Cerebellar cortex (tissue), 1 donor: ENCODE data around the gene KSR2.
"Not testable (repeated sequence)": the region's sequence is repeated elsewhere in the genome, so short reads cannot be mapped to it uniquely, and the experiment has no call there.

ENCODE experiments used
- DNase-seq: peaks from one replicate; pipeline ENCODE4 v3.0.0-alpha.2; 2015; ENCODE audit warnings: low spot score

The KSR2 gene

DNA sequence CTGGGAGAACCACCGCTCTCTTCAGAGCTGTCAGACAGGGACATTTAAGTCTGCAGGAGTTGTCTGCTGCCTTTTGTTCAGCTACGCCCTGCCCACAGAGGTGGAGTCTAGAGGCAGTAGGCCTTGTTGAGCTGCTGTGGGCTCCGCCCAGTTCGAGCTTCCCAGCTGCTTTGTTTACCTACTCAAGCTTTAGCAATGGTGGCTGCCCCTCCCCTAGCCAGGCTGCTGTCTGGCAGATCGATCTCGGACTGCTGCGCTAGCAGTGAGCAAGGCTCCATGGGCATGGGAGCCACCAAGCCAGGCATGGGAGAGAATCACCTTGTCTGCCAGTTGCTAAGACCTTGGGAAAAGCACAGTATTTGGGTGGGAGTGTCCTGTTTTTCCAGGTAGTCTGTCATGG lies 340.1 kb downstream of the KSR2 start:
- not testable (repeated sequence) for DNase-seq

DNA sequence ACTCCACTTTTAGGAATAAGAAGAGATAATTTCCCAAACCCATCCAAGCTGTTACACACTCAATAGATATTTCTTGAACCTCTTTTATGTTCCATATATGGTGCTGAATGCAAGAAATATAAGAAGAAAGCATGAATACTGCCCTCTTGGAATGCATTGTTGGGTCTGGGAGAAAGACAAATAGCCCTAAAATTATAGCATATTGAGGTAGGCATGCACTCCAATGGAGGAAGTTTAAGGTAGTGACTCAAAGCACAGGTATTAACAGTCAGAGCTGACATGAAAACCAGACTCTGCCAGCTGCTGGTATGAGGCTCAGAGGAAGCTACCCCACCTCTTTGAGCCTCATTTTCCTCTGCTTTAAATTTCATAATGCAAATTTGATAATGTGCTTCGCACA lies 346.0 kb downstream of the KSR2 start:
- DNase-seq: no peak

DNA sequence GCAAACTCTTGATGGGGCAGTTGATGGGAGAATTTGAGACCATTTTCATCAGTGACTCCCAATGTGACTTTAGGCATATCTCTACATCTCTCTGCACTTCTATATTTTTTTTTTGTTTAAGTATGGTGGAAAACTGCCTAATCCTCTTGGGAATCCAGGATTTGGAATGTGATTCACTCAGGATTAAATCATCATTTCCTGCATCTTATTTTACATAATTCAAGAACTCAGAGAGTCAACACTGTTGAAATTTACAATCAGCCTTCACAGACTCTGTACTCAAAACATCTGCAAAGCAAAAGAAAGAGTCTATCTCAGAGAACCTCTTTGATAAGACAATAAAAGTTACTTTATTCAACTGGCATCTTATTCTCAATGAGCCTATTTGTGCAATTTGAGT lies 346.7 kb downstream of the KSR2 start:
- no peak for DNase-seq

DNA sequence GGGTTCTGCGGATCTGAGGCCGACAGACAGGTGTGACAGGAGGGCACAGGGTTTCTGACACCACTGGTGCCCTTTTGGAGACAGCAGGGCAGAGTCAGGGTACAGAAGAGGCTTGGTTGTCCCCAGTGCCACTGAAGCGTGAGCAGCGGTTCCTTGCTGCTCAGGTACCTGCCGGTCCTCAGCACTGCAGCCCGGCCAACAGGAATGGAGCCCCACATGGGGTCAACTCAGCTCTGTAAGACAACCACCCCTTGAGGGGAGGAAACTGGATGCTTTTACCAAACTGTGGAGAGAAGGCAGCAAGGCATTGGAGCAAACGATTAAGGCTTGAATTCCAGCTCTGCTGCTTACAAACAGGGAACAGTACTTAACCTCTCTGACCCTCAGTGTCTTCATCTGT lies 361.0 kb downstream of the KSR2 start:
- DNase-seq: no peak

DNA sequence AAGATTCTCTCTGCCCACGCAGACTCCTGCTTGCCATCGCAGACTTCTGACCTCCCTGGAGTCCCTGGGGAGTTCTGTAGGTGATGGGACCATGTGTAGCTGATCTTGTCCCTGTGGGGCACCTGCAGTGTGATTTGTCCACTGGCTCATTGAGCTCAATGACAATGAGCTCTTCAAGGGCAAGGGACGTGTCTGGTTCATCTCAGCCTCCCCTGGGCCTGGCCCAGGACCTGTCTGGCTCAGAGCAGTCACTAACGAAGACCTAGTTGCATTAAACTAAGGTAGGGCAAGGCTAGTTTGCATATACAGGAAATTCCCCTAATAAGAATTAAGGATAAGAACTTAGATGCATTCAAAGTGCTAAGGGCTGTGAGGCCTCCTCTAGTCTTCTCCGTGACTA lies 361.8 kb downstream of the KSR2 start:
- no peak for DNase-seq

DNA sequence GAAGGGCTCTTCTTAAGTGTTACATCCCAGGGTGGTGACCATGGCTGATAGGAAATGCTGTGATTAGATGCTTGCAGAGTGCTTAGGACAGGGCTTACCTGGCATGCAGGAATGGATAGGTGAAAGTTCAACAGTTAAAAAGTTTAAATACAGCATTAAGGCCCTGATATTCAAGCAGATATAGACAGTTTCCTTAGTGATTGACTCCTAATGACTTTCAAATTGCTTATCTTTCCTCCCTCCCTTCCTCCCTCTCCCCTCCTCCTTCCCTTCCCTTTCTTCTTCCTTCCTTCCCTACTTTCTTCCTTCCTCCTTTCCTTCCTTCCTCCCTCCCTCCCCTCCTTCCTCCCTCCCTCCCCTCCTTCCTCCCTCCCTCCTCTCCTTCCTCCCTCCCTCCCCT lies 362.8 kb downstream of the KSR2 start:
- DNase-seq: no peak

DNA sequence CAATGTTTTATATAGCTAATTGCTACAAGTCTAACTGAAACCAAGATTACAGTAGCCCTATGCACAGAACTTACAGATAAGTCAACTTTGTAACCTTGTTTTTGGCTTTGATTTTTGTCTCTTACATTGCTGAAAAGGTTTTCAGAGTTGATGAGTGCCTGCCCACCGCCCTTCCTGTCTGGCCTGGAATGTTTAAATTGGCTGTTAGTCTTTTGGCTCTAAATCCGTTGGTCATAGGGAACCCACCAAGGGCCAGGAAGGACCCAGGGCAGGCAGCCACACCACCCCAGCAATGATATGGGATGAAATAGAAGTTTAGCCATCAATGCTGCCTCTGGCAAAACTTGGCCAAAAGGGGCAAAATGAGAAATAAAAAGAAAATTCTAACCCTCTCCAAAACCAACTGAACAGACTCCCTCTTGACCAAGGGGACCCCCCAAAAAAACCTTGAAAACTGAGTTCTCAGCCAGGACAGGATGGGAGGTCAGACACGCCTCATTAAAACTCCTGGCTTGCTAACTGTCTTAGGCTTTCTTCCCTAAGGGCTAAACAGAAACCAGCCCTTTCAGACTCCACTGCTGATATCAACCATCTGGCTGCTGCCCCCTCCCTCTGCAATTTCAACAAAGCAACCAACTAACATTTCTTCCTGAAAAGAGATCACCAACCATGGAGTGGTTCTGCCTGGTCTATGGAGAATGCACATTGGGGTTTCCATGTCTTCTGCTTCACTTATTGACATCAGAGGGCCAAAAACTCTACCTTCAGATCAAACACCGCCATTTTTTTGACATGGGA lies 365.3 kb downstream of the KSR2 start:
- no peak for DNase-seq

DNA sequence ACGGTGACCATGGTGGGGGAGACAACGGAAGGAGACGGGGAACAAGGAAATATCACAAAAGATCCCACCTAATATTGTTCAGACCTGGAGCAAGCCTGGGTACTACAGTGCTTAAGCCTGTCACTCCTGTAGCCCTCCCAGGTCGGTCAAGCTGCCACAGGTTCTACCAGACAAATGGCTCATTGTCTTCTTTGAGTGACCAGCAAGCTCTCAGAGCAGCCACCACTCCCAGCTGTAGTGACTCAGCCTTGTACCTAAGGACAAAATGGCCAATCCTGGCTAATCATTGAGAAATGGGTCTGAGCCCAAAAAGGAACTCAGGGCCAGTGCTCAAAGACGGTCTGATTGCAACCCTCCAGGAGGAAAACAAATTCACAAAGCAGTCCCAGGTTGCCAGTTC lies 368.9 kb downstream of the KSR2 start:
- no peak for DNase-seq

DNA sequence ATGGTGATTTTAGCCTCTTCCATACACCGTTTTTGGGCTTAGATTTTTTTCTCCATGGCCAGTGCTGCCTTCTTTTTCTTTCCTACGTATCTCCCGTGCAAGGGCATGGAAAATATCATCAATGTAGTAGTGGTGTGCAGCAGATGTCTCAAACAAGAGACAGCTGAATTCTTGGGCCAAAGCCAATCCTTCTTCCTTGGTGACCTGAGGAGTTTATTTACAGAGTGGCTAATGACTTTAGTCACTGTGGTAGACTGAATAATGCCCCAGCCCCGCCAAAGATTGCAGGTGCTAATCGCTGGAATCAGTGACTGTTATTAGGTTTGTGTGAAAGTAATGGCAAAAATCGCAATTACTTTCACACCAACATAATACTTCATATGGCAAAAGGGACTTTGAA lies 371.8 kb downstream of the KSR2 start:
- DNase-seq: peak; percentile 58

DNA sequence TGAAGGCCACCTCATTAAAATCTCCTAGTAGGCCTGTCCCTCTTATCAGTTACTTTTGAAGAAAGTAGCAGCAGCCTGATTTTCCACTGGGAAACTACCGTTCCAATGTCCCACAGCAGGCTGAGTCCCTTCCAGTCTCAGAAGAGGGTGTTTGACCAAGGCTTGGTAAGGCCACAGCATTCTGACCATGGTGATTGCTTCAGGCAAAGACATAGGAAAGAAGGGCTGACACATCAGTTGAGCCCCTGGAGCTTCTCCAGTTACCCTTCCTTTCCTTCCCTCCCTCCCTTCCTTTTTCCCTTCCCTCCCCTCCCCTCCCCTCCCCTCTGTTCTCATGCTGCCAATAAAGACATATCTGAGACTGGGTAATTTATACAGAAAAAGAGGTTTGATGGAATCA lies 373.0 kb downstream of the KSR2 start:
- no peak for DNase-seq

DNA sequence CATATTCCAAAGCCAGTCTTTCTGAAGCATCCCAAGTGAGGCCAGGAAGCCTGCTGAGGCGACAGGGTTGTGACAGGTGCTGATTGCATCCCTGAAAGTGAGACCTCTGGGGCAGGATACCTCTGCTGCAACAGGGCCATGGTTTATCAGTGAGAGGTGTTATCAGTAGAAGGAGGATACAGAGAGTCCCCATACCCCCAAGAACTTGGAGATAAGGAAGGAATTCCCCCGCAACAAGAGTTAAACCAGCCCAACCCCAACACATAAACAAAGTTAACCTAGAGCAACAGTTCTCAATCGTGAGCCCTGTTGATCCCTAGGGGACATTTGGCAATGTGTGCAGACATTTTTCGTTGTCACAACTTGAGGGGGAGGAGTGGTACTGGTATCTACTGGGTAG lies 374.3 kb downstream of the KSR2 start:
- no peak for DNase-seq

DNA sequence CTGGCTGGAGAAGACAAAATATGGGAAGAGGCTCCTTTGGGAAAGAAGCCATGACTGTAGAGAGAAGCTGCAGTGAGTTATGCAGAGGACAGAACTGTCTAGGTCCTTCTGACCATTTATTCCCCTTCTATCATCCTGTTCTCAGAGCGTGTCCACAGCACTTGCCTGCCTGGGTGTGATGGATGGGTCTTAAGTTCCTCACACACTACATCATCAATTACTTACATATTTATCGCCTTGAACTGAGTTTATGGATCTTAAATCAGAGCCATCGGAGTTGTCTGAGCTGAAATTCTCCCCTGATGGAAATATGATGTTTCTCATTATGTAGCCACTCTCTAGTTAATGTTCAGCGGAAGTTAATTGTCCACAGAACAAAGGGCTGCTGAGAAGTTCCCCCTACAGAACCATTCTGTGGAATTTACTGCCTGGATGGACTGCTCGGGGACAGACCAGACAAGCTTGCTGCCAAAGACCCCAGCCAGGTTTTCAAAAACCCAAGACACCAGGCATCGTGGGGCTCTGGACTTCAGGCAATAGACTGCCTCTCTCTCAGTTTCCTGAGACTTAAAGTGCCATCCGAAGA lies 374.9 kb downstream of the KSR2 start:
- DNase-seq: no peak

DNA sequence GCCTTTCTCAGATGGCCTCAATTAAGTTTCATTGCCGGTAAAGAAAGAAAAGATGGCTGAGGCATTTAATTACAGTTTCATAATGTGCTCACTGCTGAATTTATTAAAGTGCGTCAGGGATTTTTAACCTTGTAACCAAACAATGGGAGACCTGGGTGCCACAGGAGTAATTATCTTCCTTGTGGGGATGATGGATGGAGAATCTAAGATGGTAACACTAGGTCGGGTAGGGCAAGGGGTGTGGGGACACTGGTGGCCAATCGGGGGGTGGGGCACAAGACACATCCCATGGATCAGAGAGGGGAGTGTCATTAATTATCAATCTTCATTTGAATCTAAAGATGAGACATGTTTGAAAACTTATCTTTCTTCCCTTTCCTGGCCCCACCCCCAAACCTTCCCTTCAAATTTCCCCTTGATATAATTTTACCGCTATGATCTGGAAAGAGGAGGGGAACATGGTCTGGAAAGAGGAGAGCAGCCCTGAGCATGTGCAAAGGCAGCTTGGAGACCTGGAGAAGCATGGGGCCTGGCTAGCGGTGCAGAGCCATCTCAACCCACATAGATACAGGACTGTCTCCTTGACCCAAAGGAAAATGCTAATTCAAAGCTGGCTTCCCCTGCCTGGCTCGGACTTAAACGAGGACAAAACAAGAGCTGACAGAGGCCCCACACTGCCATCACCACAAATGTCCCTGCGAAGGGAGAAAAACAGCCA lies 376.0 kb downstream of the KSR2 start:
- DNase-seq: no peak

DNA sequence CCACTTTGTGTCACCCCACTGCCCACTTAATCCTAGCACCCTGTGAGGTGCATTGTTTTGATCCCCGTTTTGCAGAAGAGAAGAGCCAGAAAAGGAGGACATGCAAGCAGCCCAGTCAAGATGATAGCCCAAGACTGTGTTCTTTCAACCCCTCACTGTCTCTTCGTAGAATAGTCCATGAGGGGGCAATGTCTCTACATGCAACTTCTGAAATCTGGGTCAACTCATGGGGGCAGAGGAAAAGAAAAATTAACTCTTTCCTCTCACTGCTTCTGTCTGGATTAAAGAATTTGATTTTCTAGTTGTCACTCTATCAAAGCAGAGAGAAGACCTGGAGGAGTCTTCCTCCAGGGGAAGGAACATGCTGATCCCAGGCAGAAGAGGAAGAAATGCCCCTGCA lies 377.8 kb downstream of the KSR2 start:
- no peak for DNase-seq

DNA sequence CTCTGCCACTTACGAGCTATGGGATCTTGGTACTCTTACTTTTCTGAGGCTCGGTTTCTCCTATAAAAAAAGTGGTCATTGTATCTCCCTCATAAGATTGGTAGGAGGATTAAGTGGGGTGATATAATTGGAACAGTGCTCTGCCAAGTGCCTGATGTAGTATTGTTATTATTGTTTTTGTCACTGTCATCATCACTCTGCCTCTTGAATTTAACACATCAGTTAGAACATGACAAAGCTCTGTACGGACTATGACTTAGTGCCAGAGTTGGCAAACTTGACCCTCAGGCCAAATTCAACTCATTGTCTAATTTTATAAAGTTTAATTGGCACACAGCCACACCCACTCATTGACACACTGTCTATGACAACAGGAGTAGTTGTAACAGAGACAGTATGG lies 378.4 kb downstream of the KSR2 start:
- no peak for DNase-seq

DNA sequence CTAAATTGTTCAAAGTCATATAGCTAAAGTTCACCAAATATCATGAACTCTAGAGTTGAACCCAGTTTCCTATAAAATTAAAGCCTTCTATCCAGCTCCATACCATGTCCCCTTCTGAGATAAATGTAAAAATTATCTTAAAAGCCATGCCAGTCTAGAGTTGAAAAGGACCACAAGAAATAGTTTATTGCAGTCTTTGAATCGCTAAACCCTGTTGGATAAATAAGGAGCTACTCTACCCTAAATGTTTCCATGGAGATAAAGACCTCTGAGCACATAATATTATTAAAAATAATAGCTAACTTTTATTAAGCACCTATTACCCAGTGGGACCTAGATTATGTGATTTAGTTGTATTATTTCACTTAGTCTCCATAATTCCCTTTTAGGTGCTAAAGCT lies 379.8 kb downstream of the KSR2 start:
- no peak for DNase-seq

DNA sequence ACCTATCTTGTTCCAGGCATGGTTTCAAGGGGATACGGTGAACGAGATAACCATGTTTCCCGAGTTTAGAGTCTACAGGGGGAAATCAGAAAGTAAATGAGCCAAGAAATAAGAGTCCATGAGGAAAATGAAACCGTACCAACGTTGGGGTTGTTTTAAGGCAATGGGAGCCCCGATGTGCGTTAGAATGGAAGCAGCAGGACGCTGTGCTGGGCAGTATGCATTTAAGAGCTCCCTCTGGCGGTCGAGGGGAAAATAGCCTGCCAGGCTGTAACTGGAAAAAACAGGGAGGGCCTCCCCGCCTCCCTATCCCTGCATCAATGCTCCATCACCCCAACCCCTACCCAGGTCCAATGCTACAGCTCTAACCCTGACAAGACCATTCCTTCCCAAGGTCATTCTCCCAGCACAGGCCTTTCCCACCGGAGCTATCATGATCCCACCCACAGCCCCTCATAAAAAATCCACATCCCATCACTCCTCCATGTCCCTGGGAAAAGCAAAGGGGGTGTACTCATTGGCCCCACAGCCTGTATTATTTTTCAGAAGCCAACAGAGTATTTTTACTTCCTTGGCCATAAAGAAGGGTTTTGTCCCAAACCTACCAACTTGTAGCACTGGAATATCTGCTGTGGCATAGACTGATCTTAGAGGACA lies 381.0 kb downstream of the KSR2 start:
- no peak for DNase-seq

DNA sequence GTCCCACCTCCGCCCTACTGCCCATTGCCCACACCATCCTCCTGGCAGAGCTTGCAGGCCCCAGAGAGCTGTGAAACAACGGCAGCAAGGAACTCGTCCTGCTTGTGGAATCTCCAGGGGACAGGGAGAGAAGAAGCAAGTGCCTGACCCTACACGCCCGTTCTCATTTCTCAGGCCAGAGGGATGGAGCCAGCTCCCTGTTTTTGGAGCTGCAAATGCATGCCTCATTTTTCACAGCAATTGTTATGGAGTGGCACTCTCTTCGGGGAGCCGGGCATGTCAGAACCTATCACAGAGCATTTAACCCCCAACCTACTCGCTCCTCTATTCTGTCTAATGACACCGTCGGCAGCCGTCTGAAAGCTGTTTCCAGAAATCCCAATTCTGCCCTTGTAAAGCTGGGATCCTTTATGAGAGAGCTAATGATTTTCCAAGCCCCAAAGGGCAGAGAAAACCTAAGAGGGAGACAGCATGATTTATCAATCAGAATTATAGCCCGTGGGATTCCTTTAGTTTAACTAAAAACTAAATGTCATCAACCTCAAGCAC lies 385.0 kb downstream of the KSR2 start:
- DNase-seq: peak; percentile 58

DNA sequence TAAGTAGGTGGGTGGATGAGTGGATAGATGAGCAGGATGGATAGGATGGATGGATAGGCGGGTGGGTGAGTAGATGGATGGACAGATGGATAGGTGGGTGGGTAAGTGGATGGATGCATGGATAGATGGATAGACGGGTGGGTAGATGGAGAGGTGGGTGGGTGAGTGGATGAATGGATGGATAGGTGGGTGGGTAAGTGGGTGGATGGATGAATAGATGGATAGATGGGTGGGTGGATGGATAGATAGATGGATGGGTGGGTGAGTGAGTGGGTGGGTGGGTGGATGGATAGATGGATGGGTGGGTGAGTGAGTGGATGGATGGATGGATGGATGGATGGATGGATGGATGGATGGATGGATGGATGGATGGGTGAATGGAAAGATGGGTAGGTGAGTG lies 385.7 kb downstream of the KSR2 start:
- DNase-seq: no peak

DNA sequence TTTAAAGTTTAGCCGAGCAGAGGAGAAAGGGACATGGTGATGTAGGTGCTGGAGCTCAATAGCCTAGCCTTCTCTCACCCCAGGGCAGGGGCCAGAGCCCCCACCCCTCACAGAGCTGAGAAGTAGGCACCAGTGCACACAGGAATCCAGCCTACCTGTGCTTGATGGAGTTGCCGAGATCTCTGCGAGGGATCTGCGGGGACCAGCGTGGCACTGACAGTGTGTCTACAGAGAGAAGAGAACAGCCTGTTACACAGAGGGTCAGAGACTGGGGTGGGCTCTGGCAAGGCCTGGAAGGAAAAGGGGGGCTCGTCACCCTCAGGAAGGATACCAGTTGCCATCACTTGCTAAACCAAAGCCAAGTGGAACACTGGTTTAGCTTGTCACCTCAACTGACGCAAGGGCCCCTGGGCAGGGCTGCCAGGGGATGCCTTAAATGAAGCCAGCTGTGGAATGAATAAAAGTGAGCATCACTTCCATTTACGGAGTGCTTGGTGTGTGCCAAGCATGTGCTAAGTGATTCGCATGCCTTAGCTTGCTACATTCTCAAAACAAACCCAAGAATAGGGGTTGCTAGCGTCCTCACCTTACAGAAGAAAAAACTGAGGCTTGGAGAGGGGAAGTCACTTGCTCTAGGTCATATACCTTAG lies 386.5 kb downstream of the KSR2 start:
- no peak for DNase-seq

DNA sequence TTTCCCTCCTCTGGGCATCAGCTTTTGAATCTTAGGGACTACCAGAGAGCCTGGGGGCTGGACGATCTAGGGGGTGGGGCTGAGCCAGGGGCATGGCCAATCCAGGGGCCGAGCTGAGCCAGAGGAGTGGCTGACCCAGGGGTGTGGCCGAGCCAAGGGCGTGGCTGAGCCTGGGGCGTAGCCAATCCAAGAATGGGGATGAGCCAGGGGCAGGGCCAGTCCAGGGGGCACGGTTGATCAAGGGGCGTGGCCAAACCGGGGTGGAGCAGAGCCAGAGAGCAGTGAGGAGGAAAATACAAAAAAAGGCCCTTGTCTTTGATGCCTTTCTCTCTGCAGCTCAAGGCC lies 388.1 kb downstream of the KSR2 start:
- DNase-seq: no peak

DNA sequence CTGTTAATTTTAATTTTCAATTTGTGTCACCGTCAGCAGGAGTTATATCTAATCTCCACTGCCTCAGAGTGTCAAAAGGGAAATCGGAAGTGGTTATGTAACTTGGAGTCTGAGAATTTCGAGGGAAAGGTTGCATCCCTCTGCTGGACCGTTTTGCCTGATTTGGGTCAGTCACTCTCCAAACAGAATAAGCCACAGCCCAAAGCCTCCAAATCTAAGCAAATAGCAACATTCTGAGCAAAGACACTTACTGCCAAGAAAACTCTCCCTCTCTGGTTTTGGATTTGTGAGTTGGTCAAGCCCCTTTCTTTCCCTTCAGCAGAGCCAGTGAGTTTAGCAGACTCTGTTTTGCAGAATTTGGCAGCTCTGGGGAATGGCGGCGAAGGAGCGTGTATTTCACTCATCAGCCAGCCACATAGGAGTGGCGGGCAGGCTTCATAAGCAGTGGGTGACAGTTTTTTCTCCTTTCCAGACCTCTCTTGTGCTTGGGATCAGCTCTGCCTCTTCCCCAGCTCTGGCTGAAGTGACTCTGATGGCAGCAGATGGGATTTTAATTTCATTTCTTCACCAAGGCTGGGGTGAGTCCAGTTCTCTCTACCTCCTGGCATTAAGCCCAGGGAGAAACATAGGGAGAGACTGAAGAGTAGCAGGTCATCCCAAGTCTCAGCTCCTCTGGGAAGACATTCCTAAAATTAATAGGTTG lies 388.6 kb downstream of the KSR2 start:
- peak; percentile 91 for DNase-seq
